CD4-positive, alpha-beta T cell (primary cell): Measurements from ENCODE around the gene BET1L. TPM values are rescaled to one million over a fixed set of nuclear protein-coding genes. Genes with fewer than 3 reads are reported as not detected.

ENCODE experiments used
- ATAC-seq: fragments of 200-7000 bp; cut with Tn5 transposase; one replicate; pipeline ENCODE4 v1.10.0; 2022; ENCODE audit warnings: mild to moderate bottlenecking; ENCODE audit not compliant: poor library complexity
- CTCF ChIA-PET: fragments of 350-600 bp; sonication (Branson Sonifier 250); formaldehyde crosslinking; loops from one replicate; lab custom pipeline; 2021; ENCODE audit warnings: antibody characterized with exemption, inconsistent platforms; lab: Charles Lee
- POLR2A ChIA-PET: fragments of 350-600 bp; sonication (Branson Sonifier 250); formaldehyde crosslinking; loops from one replicate; lab custom pipeline; 2021; ENCODE audit warnings: antibody characterized with exemption, inconsistent platforms; lab: Charles Lee
- DNase-seq, 14 experiments: peaks; one replicate each; pipeline ENCODE4 v3.0.0-alpha.2; 2013 to 2020; ENCODE audit warnings: mixed read lengths in 2 of 14
- H3K27ac ChIP-seq, 2 donors: one replicate each; pipeline versions ENCODE4 v1.5.1 to v1.7.0; 2013; ENCODE audit warnings: low read length in 2 of 2, low read depth in 1 of 2, mild to moderate bottlenecking in 1 of 2
- H3K27me3 ChIP-seq, 2 experiments: 1 replicate in 1 of 2; 2 replicates in 1 of 2; pipeline versions ENCODE4 v1.6.1 to v1.7.0; 2013; ENCODE audit warnings: low read length in 2 of 2, control low read depth in 1 of 2, mild to moderate bottlenecking in 1 of 2, moderate library complexity in 1 of 2; ENCODE audit not compliant: insufficient read depth in 2 of 2, control insufficient read depth in 1 of 2
- H3K36me3 ChIP-seq: one replicate; pipeline ENCODE4 v1.6.1; 2013; ENCODE audit warnings: low read length, control low read depth; ENCODE audit not compliant: insufficient read depth
- H3K4me1 ChIP-seq: one replicate; pipeline ENCODE4 v1.6.1; 2013; ENCODE audit warnings: low read length, control low read depth; ENCODE audit not compliant: insufficient read depth
- H3K4me3 ChIP-seq: one replicate; pipeline ENCODE4 v1.5.1; 2013; ENCODE audit warnings: mild to moderate bottlenecking, low read length, moderate library complexity
- H3K9me3 ChIP-seq, 2 experiments: 1 replicate in 1 of 2; 2 replicates in 1 of 2; pipeline versions ENCODE4 v1.6.1 to v1.7.0; 2013; ENCODE audit warnings: low read length in 2 of 2, mild to moderate bottlenecking in 2 of 2, control low read depth in 1 of 2, moderate library complexity in 1 of 2; ENCODE audit not compliant: control insufficient read depth in 1 of 2, insufficient read depth in 1 of 2
- H3K27ac Mint-ChIP-seq: one replicate; pipeline ENCODE4 v1.8.0; 2020; ENCODE audit warnings: mixed read lengths
- H3K27me3 Mint-ChIP-seq: one replicate; pipeline ENCODE4 v1.8.0; 2021; ENCODE audit warnings: mixed read lengths
- H3K36me3 Mint-ChIP-seq: one replicate; pipeline ENCODE4 v1.8.0; 2021; ENCODE audit warnings: low read depth, mixed read lengths
- H3K4me1 Mint-ChIP-seq: one replicate; pipeline ENCODE4 v1.8.0; 2021; ENCODE audit warnings: low read depth, mixed read lengths
- H3K4me3 Mint-ChIP-seq: one replicate; pipeline ENCODE4 v1.8.0; 2020; ENCODE audit warnings: mild to moderate bottlenecking, mixed read lengths
- H3K9me3 Mint-ChIP-seq: one replicate; pipeline ENCODE4 v1.8.0; 2020; ENCODE audit warnings: mixed read lengths
- intact Hi-C, 2 experiments: fragments of 100-400 bp; cut with DNase I in 1 of 2; cut with micrococcal nuclease in 1 of 2; formaldehyde crosslinking; loops; one replicate each; pipeline versions ENCODE4 v1.15.1 to v1.9.0; 2023 to 2025; cut with DNase I, micrococcal nuclease
- total RNA-seq, 174 experiments: library from RNA in 2 of 174; stranded (reverse) in 2 of 174; gene quantifications; one replicate each; pipeline ENCODE4 v1.2.3 and lab custom pipeline; 2021 to 2026
- TF ChIP-seq, protein P1 (sequence below): fragments of 200-600 bp; IDR thresholded peaks from one replicate; pipeline ENCODE4 v1.8.0; 2022; ENCODE audit warnings: antibody characterized with exemption, mild to moderate bottlenecking

BET1L gene
- total RNA-seq, 2 experiments from 2014 or later: 69.5 to 72.7 TPM

- H3K27me3 ChIP-seq: no peaks in the 10 kb centered on the region
- H3K27ac ChIP-seq: no peak overlapping the region
- ATAC-seq (no peak), DNase-seq (peak in 3 of 14 experiments; percentile 1 to 32 (median 25))
- TF ChIP-seq, protein P1, sequence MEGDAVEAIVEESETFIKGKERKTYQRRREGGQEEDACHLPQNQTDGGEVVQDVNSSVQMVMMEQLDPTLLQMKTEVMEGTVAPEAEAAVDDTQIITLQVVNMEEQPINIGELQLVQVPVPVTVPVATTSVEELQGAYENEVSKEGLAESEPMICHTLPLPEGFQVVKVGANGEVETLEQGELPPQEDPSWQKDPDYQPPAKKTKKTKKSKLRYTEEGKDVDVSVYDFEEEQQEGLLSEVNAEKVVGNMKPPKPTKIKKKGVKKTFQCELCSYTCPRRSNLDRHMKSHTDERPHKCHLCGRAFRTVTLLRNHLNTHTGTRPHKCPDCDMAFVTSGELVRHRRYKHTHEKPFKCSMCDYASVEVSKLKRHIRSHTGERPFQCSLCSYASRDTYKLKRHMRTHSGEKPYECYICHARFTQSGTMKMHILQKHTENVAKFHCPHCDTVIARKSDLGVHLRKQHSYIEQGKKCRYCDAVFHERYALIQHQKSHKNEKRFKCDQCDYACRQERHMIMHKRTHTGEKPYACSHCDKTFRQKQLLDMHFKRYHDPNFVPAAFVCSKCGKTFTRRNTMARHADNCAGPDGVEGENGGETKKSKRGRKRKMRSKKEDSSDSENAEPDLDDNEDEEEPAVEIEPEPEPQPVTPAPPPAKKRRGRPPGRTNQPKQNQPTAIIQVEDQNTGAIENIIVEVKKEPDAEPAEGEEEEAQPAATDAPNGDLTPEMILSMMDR: no peak
- intact Hi-C loops: loop anchor here in 1 of 2 experiments (5.0 kb wide), 6 partner anchors 48 to 303 kb away; partner anchors contain the start of genes IFITM1, PTDSS2 and RNH1
- Mint-ChIP-seq H3K27ac (peak overlapping the region; percentile 79), H3K27me3 (no peaks in the 10 kb centered on the region), H3K36me3 (peaks cover 79% of the 10 kb centered on the region), H3K4me1 (peaks cover 65% of the 10 kb centered on the region), H3K4me3 (peak overlapping the region; percentile 95), H3K9me3 (no peaks in the 10 kb centered on the region)
- H3K9me3 ChIP-seq: no peaks in the 10 kb centered on the region
- CTCF ChIA-PET: interaction anchor here (1.3 kb wide), 1 partner anchor 244 kb away, joined by 4 read pairs; no protein-coding TSS in a partner anchor
- H3K36me3 ChIP-seq: peaks cover 39% of the 10 kb centered on the region
- H3K4me1 ChIP-seq: peaks cover 71% of the 10 kb centered on the region
- POLR2A ChIA-PET: no interaction called here
- no peak overlapping the region for H3K4me3 ChIP-seq
Measured at GRCh38 chr11:204587-205109, 2.6 kb downstream of the BET1L start.

DNA sequence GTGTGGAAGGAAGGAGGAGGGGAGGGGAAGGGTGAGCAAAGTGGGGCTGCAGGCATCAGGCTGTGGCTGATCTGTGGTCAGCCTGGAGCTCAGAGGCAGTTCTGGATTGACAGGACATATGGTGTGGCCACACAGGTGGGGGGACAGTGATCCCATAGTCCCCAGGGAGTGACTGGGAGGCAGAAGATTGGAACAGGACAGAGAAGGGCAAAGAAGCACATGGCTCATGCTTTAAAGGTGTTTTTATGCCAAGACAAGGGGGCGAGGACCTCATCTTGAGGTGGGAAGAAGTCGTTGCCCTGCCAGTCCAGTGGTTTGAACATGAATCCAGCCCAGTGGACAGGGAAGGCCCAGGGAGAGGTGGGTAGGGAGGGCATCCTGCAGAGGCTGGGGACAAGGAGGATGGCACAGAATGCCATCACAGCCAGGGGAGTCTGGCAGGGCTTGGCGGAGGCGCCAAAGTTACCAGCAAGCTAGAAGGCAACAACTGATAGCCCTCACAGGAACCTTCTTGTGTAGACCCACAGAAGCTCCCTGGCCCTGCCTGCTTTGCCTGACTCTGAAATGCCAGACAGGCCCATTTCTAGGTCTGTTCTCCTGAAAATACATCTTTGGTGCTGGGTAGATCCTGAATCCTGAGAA is 3.1 kb downstream of the BET1L start:
- Mint-ChIP-seq H3K27ac (peak overlapping the region; percentile 79), H3K27me3 (no peaks in the 10 kb centered on the region), H3K4me1 (peaks cover 64% of the 10 kb centered on the region), H3K4me3 (peak overlapping the region; percentile 95), H3K36me3 (peaks cover 77% of the 10 kb centered on the region), H3K9me3 (no peaks in the 10 kb centered on the region)
- Histone ChIP-seq H3K4me3 (no peak overlapping the region), H3K36me3 (peaks cover 35% of the 10 kb centered on the region), H3K9me3 (no peaks in the 10 kb centered on the region), H3K27ac (no peak overlapping the region), H3K4me1 (peaks cover 65% of the 10 kb centered on the region), H3K27me3 (no peaks in the 10 kb centered on the region)
- ChIA-PET CTCF (interaction anchor here (1.3 kb wide), 1 partner anchor 244 kb away, joined by 4 read pairs; no protein-coding TSS in a partner anchor), POLR2A (interaction anchor here (0.8 to 1.0 kb wide), 2 partner anchors 46 to 113 kb away, joined by 3 to 4 read pairs; no protein-coding TSS in a partner anchor)
- ATAC-seq: no peak
- TF ChIP-seq, protein P1: no peak
- intact Hi-C loops: no loop called here
- DNase-seq: peak in 3 of 14 experiments; percentile 1 to 31 (median 16)

DNA sequence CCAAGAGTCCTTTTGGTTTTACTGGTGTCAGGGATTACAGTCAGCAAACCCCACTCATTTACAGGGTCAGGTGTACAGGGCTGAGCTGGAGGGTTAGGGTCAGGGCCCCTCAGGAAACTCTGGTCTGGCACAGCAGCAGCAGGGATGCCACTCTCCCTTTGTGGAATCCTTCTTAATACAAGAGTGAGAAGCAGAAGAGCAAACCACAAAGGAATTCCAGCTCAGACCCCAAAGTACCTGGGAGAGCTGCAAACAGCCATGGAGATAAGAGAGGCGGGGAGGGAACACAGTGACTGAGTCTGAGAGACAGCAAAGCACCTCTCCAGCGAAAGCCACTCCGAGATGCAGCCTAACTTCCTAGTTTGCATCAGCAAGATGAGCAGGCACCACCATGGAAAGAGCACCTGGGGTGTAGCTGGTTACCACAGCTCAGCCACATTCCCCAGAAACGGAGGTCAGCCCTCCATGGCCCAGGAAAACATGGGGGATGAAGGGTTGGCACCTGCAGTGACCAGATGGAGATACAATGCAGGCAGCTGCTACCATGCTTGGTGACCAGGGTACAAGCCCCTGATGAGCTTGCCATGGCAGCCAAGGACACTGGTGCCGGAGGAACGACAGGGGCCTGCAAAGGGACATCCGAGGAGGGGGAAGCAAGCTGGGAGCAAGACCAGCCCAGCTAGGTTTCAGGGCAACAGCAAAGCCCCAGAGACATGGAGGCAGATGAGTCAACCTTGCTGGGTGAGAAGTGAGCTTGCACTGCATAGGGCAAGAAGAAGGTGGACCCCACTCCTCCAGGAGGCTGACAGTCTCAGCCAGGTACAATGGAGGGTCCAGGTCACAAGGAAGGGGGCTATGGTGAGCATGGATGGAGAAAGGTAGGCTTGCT is 3.9 kb downstream of the BET1L start:
- Mint-ChIP-seq H3K9me3 (no peaks in the 10 kb centered on the region), H3K4me3 (peak overlapping the region; percentile 71), H3K36me3 (peaks cover 69% of the 10 kb centered on the region), H3K27ac (peak overlapping the region; percentile 79), H3K4me1 (peaks cover 58% of the 10 kb centered on the region), H3K27me3 (no peaks in the 10 kb centered on the region)
- intact Hi-C loops: no loop called here
- POLR2A ChIA-PET: interaction anchor here (0.8 to 1.0 kb wide), 2 partner anchors 47 to 113 kb away, joined by 3 to 4 read pairs; no protein-coding TSS in a partner anchor
- H3K4me1 ChIP-seq: peaks cover 61% of the 10 kb centered on the region
- TF ChIP-seq, protein P1: no peak
- DNase-seq: peak in 3 of 14 experiments; percentile 2 to 29 (median 12)
- H3K36me3 ChIP-seq: peaks cover 35% of the 10 kb centered on the region
- ATAC-seq: no peak
- CTCF ChIA-PET: no interaction called here
- H3K27me3 ChIP-seq: no peaks in the 10 kb centered on the region
- H3K27ac ChIP-seq: no peak overlapping the region
- H3K4me3 ChIP-seq: no peak overlapping the region
- H3K9me3 ChIP-seq: no peaks in the 10 kb centered on the region
